H9 (cell line): ENCODE measurements around the gene SYNE3. TPM values are rescaled to one million over a fixed set of nuclear protein-coding genes. Genes with fewer than 3 reads are reported as not detected.

Experiments used
- DNase-seq: peaks from one replicate; pipeline ENCODE4 v3.0.0-alpha.2; 2017
- H2AFZ ChIP-seq: one replicate; pipeline ENCODE4 v1.6.1; 2013; ENCODE audit warnings: mild to moderate bottlenecking, low read length, control low read depth, moderate library complexity
- H2AK5ac ChIP-seq: 2 replicates; pipeline ENCODE4 v1.6.1; 2013; ENCODE audit warnings: low read length, control low read depth, mixed read lengths; ENCODE audit not compliant: insufficient read length
- H2BK120ac ChIP-seq: one replicate; pipeline ENCODE4 v1.6.1; 2013; ENCODE audit warnings: low read depth, mild to moderate bottlenecking, low read length, control low read depth, inconsistent platforms; ENCODE audit not compliant: poor library complexity, severe bottlenecking
- H2BK12ac ChIP-seq: 2 replicates; pipeline ENCODE4 v1.6.1; 2013; ENCODE audit warnings: low read length, control low read depth, mixed read lengths, low read depth; ENCODE audit not compliant: insufficient read length
- H2BK15ac ChIP-seq: 2 replicates; pipeline ENCODE4 v1.6.1; 2013; ENCODE audit warnings: low read depth, low read length, control low read depth
- H2BK20ac ChIP-seq: one replicate; pipeline ENCODE4 v1.6.1; 2013; ENCODE audit warnings: low read depth, mild to moderate bottlenecking, low read length, control low read depth, inconsistent platforms; ENCODE audit not compliant: poor library complexity, severe bottlenecking
- H2BK5ac ChIP-seq: 2 replicates; pipeline ENCODE4 v1.6.1; 2013; ENCODE audit warnings: low read length, control low read depth, mixed read lengths; ENCODE audit not compliant: insufficient read length
- H3K14ac ChIP-seq: 2 replicates; pipeline ENCODE4 v1.6.1; 2013; ENCODE audit warnings: low read length, control low read depth; ENCODE audit not compliant: insufficient read depth
- H3K18ac ChIP-seq: 2 replicates; pipeline ENCODE4 v1.6.1; 2013; ENCODE audit warnings: low read depth, mild to moderate bottlenecking, mixed read lengths, low read length, control low read depth; ENCODE audit not compliant: insufficient read length
- H3K23ac ChIP-seq: 2 replicates; pipeline ENCODE4 v1.6.1; 2013; ENCODE audit warnings: low read length, control low read depth, mixed read lengths, low read depth; ENCODE audit not compliant: insufficient read length
- H3K23me2 ChIP-seq: 2 replicates; pipeline ENCODE4 v1.6.1; 2013; ENCODE audit warnings: low read depth, mild to moderate bottlenecking, mixed read lengths, low read length, control low read depth; ENCODE audit not compliant: insufficient read length, poor library complexity, severe bottlenecking
- H3K27ac ChIP-seq: 2 replicates; pipeline ENCODE4 v1.5.1; 2013; ENCODE audit warnings: low read length, control low read depth, mixed read lengths, low read depth; ENCODE audit not compliant: insufficient read length
- H3K27me3 ChIP-seq: 2 replicates; pipeline ENCODE4 v1.6.1; 2013; ENCODE audit warnings: low read length, control low read depth, inconsistent platforms; ENCODE audit not compliant: insufficient read depth
- H3K4ac ChIP-seq: 2 replicates; pipeline ENCODE4 v1.6.1; 2013; ENCODE audit warnings: low read depth, mild to moderate bottlenecking, control low read depth, inconsistent platforms, low read length, moderate library complexity
- H3K4me1 ChIP-seq: 2 replicates; pipeline ENCODE4 v1.6.1; 2013; ENCODE audit warnings: low read length, control low read depth, inconsistent platforms; ENCODE audit not compliant: insufficient read depth
- H3K4me2 ChIP-seq: 2 replicates; pipeline ENCODE4 v1.6.1; 2013; ENCODE audit warnings: low read length, control low read depth, mixed read lengths; ENCODE audit not compliant: insufficient read length, insufficient read depth
- H3K56ac ChIP-seq: 2 replicates; pipeline ENCODE4 v1.6.1; 2013; ENCODE audit warnings: low read depth, mild to moderate bottlenecking, mixed read lengths, low read length, control low read depth; ENCODE audit not compliant: insufficient read length
- H3K79me1 ChIP-seq: 2 replicates; pipeline ENCODE4 v1.6.1; 2013; ENCODE audit warnings: low read depth, mild to moderate bottlenecking, moderate library complexity, low read length, control low read depth, inconsistent platforms; ENCODE audit not compliant: insufficient read depth, poor library complexity, severe bottlenecking
- H3K79me2 ChIP-seq: 2 replicates; pipeline ENCODE4 v1.6.1; 2013; ENCODE audit warnings: low read length, control low read depth, inconsistent platforms; ENCODE audit not compliant: insufficient read depth
- H3K9ac ChIP-seq: 2 replicates; pipeline ENCODE4 v1.6.1; 2013; ENCODE audit warnings: low read length, control low read depth, mixed read lengths; ENCODE audit not compliant: insufficient read length; ENCODE audit errors: extremely low read depth
- H3K9me3 ChIP-seq: one replicate; pipeline ENCODE4 v1.6.1; 2013; ENCODE audit warnings: low read depth, low read length, inconsistent platforms; ENCODE audit not compliant: control insufficient read depth
- H3T11ph ChIP-seq: one replicate; pipeline ENCODE4 v1.6.1; 2013; ENCODE audit warnings: mild to moderate bottlenecking, low read length, control low read depth, inconsistent platforms
- H4K20me1 ChIP-seq: one replicate; pipeline ENCODE4 v1.6.1; 2013; ENCODE audit not compliant: control insufficient read depth, insufficient read length, insufficient read depth
- H4K5ac ChIP-seq: 2 replicates; pipeline ENCODE4 v1.6.1; 2013; ENCODE audit warnings: low read depth, mild to moderate bottlenecking, mixed read lengths, low read length, control low read depth; ENCODE audit not compliant: insufficient read length
- H4K8ac ChIP-seq: replicated peaks from 2 replicates; pipeline ENCODE4 v1.6.1; 2013; ENCODE audit warnings: low read length, control low read depth, mixed read lengths, low read depth; ENCODE audit not compliant: insufficient read length
- H4K91ac ChIP-seq: 2 replicates; pipeline ENCODE4 v1.6.1; 2013; ENCODE audit warnings: low read depth, mild to moderate bottlenecking, moderate library complexity, mixed read lengths, low read length, control low read depth; ENCODE audit not compliant: insufficient read length
- H3K27ac Mint-ChIP-seq, 3 experiments: 2 replicates in 2 of 3; 3 replicates in 1 of 3; pipeline ENCODE4 v1.8.0; 2020 to 2021; ENCODE audit warnings: mixed read lengths in 3 of 3, mild to moderate bottlenecking in 1 of 3, moderate library complexity in 1 of 3
- H3K27me3 Mint-ChIP-seq: 2 replicates; pipeline ENCODE4 v1.8.0; 2021; ENCODE audit warnings: low read depth, mild to moderate bottlenecking, moderate library complexity, mixed read lengths
- H3K36me3 Mint-ChIP-seq, 3 experiments: 2 replicates in 2 of 3; 3 replicates in 1 of 3; pipeline ENCODE4 v1.8.0; 2020 to 2021; ENCODE audit warnings: low read depth in 3 of 3, mixed read lengths in 3 of 3; ENCODE audit not compliant: insufficient read depth in 1 of 3
- H3K4me1 Mint-ChIP-seq, 2 experiments: 2 replicates each; pipeline ENCODE4 v1.8.0; 2020; ENCODE audit warnings: mixed read lengths in 2 of 2
- H3K4me3 Mint-ChIP-seq, 2 experiments: 2 replicates in 1 of 2; 3 replicates in 1 of 2; pipeline ENCODE4 v1.8.0; 2020 to 2021; ENCODE audit warnings: mild to moderate bottlenecking in 2 of 2, mixed read lengths in 2 of 2, moderate library complexity in 1 of 2
- H3K9me3 Mint-ChIP-seq, 2 experiments: 2 replicates in 1 of 2; 3 replicates in 1 of 2; pipeline ENCODE4 v1.8.0; 2020; ENCODE audit warnings: mild to moderate bottlenecking in 2 of 2, mixed read lengths in 2 of 2, moderate library complexity in 1 of 2
- CTCF ChIP-seq: fragments of 200-600 bp; sonication (generic); conservative IDR thresholded peaks from 3 replicates; pipeline ENCODE4 v1.8.0; 2021; ENCODE audit warnings: antibody characterized with exemption, mild to moderate bottlenecking
- WGBS: extraction: QIAGEN DNeasy Blood & Tissue Kit; methylation state at CpG from one replicate; pipeline ENCODE4 v1.1.7; 2013; ENCODE audit warnings: missing lambda C conversion rate, low lambda C conversion rate, mixed read lengths; ENCODE audit not compliant: insufficient read length; ENCODE audit errors: extremely low coverage; 5-methylcytosine and 5-hydroxymethylcytosine counted together
- total RNA-seq: library from RNA; stranded (reverse); gene quantifications from 2 replicates; pipeline ENCODE4 v1.2.1, GENCODE V29; 2021

SYNE3 gene
- total RNA-seq, 1 experiment from 2014 or later, result 0.11 TPM

DNA sequence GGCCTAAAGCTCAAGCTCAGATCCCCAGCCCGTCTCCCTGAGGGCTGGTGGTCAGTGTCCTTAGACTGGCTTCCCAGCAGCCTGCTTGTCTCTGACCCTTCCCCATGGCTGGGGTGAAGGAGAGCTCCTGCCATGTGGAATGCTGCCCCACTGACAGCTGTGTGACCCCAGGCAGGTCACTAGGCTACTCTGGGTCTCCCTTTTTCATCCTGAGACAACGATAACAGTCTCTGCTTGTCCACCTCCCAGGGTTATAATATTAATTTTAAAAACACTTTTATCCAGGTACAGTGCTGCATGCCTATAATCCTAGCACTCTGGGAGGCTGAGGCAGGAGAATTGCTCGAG lies 47.3 kb downstream of the SYNE3 start:
- Mint-ChIP-seq H3K4me3 (no peak overlapping the region), H3K4me1 (0 out of 4 replicates have a peak, but pooled peaks cover 0 to 3% of the 10 kb centered on the region in 2 experiments), H3K27ac (no peak overlapping the region), H3K9me3 (no peaks in the 10 kb centered on the region), H3K27me3 (peaks cover 18% of the 10 kb centered on the region), H3K36me3 (no peaks in the 10 kb centered on the region)
- no peak overlapping the region for H3K4ac ChIP-seq
- H3K23me2 ChIP-seq, result no peaks in the 10 kb centered on the region
- no peaks in the 10 kb centered on the region for H3K27me3 ChIP-seq
- H3K4me2 ChIP-seq, result no peak overlapping the region
- H3K23ac ChIP-seq, result no peak overlapping the region
- H2BK120ac ChIP-seq, result no peak overlapping the region
- H3K9me3 ChIP-seq, result no peaks in the 10 kb centered on the region
- H3K56ac ChIP-seq, result no peak overlapping the region
- no CpG with 5 or more reads among the region's 3 CpGs for WGBS
- H3K14ac ChIP-seq, result no peak overlapping the region
- no peak overlapping the region for H3T11ph ChIP-seq
- H3K4me1 ChIP-seq, result no peaks in the 10 kb centered on the region
- no peaks in the 10 kb centered on the region for H4K20me1 ChIP-seq
- H2BK5ac ChIP-seq, result no peak overlapping the region
- H3K79me1 ChIP-seq, result no peaks in the 10 kb centered on the region
- no peak overlapping the region for H2BK15ac ChIP-seq
- no peak overlapping the region for H4K8ac ChIP-seq
- no peak overlapping the region for H4K5ac ChIP-seq
- no peak overlapping the region for H2BK12ac ChIP-seq
- no peak overlapping the region for H3K18ac ChIP-seq
- no peaks in the 10 kb centered on the region for H3K79me2 ChIP-seq
- no peak for DNase-seq
- no peak for TF ChIP-seq CTCF
- no peak overlapping the region for H3K27ac ChIP-seq
- H2AFZ ChIP-seq, result no peak overlapping the region
- H2BK20ac ChIP-seq, result no peak overlapping the region
- no peak overlapping the region for H2AK5ac ChIP-seq
- no peak overlapping the region for H3K9ac ChIP-seq
- H4K91ac ChIP-seq, result no peak overlapping the region
